MCF 10A (cell line): ENCODE results near the gene ROBO2. TPM values are rescaled to one million over a fixed set of nuclear protein-coding genes. Genes with fewer than 3 reads are reported as not detected.

Experiments
- BruUV-seq: library from RNA; stranded (reverse); fragments of 400-500 nt; replicated peaks from 2 replicates; lab custom pipeline; 2021; lab: Mats Ljungman, UMichigan
- CTCF ChIA-PET: fragments of 300-600 bp; sonication (Branson Sonifier 250); formaldehyde crosslinking; extraction: SDS; loops from one replicate; lab custom pipeline; 2021; ENCODE audit warnings: antibody characterized with exemption, inconsistent platforms; lab: Yijun Ruan, JAX
- POLR2A ChIA-PET: fragments of 300-600, 350-650 bp; sonication (Branson Sonifier 250); formaldehyde crosslinking; extraction: SDS; loops from one replicate; lab custom pipeline; 2020; ENCODE audit warnings: antibody characterized with exemption, inconsistent platforms; lab: Yijun Ruan, JAX
- DNase-seq: peaks from one replicate; pipeline ENCODE4 v3.0.0-alpha.2; 2018; ENCODE audit not compliant: unreplicated experiment
- H3K27ac Mint-ChIP-seq: one replicate; pipeline ENCODE4 v1.8.0; 2022; ENCODE audit warnings: mild to moderate bottlenecking, low read depth, mixed read lengths; ENCODE audit not compliant: unreplicated experiment
- H3K27me3 Mint-ChIP-seq: one replicate; pipeline ENCODE4 v1.8.0; 2022; ENCODE audit warnings: mixed read lengths; ENCODE audit not compliant: insufficient read depth, unreplicated experiment
- H3K36me3 Mint-ChIP-seq: one replicate; pipeline ENCODE4 v1.8.0; 2022; ENCODE audit warnings: mild to moderate bottlenecking, moderate library complexity, mixed read lengths; ENCODE audit not compliant: insufficient read depth, unreplicated experiment
- H3K4me1 Mint-ChIP-seq: one replicate; pipeline ENCODE4 v1.8.0; 2022; ENCODE audit warnings: mixed read lengths; ENCODE audit not compliant: insufficient read depth, unreplicated experiment
- H3K4me3 Mint-ChIP-seq: one replicate; pipeline ENCODE4 v1.8.0; 2022; ENCODE audit warnings: mild to moderate bottlenecking, moderate library complexity, mixed read lengths; ENCODE audit not compliant: unreplicated experiment
- H3K9me3 Mint-ChIP-seq: one replicate; pipeline ENCODE4 v1.8.0; 2022; ENCODE audit warnings: mixed read lengths; ENCODE audit not compliant: unreplicated experiment
- intact Hi-C: fragments of 100-400 bp; cut with micrococcal nuclease; formaldehyde crosslinking; loops from 2 replicates; pipeline ENCODE4 v1.14.1; 2022
- total RNA-seq: library from RNA; stranded (reverse); gene quantifications from 2 replicates; pipeline ENCODE4 v1.2.3, GENCODE V29; 2022
- TF ChIP-seq, protein P1 (sequence below): fragments of 200-600 bp; IDR thresholded peaks from one replicate; pipeline ENCODE4 v1.8.0; 2022; ENCODE audit warnings: antibody characterized with exemption, mild to moderate bottlenecking; ENCODE audit not compliant: unreplicated experiment

ROBO2 gene
- total RNA-seq, 1 experiment from 2014 or later: not detected

DNA sequence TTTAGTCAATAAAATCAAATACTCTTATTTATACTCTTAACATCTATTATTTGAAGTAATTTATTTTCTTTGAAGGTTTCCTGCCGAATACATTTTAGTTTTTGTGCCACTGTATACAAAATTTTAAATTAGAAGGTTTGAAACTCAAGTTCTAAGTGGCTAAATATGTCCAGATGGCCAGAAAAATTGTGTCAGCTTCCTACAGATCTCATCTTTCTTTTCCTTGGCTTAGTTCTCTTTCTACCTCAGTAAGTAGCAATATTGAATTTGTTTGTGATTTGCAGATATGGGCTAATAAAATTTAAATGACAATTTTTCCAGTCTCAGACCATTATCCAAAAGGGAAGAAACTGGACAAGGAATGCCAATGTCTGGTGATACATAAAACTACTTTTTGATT, 452.1 kb downstream of the ROBO2 start:
- Mint-ChIP-seq H3K4me3 (no peak overlapping the region), H3K9me3 (peaks cover 7% of the 10 kb centered on the region), H3K27ac (no peak overlapping the region), H3K27me3 (no peaks in the 10 kb centered on the region), H3K36me3 (no peaks in the 10 kb centered on the region), H3K4me1 (no peaks in the 10 kb centered on the region)
- DNase-seq: no peak
- BruUV-seq: no TSS peak
- intact Hi-C loops: no loop called here
- ChIA-PET POLR2A (no interaction called here), CTCF (no interaction called here)
- TF ChIP-seq, protein P1, sequence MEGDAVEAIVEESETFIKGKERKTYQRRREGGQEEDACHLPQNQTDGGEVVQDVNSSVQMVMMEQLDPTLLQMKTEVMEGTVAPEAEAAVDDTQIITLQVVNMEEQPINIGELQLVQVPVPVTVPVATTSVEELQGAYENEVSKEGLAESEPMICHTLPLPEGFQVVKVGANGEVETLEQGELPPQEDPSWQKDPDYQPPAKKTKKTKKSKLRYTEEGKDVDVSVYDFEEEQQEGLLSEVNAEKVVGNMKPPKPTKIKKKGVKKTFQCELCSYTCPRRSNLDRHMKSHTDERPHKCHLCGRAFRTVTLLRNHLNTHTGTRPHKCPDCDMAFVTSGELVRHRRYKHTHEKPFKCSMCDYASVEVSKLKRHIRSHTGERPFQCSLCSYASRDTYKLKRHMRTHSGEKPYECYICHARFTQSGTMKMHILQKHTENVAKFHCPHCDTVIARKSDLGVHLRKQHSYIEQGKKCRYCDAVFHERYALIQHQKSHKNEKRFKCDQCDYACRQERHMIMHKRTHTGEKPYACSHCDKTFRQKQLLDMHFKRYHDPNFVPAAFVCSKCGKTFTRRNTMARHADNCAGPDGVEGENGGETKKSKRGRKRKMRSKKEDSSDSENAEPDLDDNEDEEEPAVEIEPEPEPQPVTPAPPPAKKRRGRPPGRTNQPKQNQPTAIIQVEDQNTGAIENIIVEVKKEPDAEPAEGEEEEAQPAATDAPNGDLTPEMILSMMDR: no peak

DNA sequence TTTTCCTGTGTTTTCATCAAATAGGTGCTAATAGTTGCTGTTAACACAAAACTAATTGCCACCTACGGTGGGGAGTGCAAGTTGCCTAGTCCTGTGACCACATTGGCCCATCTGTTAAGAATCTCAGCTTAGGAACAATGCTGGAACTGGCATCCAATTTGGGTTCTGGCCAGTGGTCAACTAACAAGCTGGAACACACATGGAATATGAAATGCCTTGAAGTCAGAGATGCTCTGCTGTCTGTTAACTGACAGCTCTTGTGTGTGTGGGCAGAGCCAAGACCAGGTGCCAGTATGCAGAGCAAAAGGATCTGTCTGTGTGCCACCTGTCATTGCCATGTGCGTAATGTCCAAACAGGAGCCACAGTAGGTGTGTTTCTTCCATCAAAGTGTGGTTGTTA, 460.8 kb downstream of the ROBO2 start:
- H3K27me3 Mint-ChIP-seq: no peaks in the 10 kb centered on the region
- no peak overlapping the region for H3K27ac Mint-ChIP-seq
- H3K36me3 Mint-ChIP-seq: no peaks in the 10 kb centered on the region
- no peak for DNase-seq
- BruUV-seq: no TSS peak
- TF ChIP-seq, protein P1: no peak
- H3K4me1 Mint-ChIP-seq: no peaks in the 10 kb centered on the region
- H3K9me3 Mint-ChIP-seq: no peaks in the 10 kb centered on the region
- ChIA-PET CTCF (no interaction called here), POLR2A (no interaction called here)
- no peak overlapping the region for H3K4me3 Mint-ChIP-seq
- intact Hi-C loops: no loop called here

DNA sequence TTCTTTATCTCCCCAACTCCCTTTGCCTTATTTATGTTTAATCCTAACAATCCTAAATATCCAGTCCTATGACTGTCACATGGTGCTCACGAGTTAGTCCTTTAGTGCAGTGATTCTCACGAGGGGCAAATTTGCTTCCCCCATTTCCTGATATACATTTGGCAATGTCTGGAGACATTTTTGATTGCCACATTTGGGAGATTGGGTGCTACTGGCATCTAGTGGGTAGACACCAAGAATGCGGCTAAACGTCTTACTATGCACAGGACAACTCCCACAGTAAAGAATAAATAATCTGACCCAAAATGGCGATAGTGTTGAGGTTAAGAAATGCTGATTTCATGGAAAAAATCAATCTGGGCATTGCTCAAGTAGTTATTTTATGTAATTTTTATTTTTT, 466.5 kb downstream of the ROBO2 start:
- Mint-ChIP-seq H3K4me1 (no peaks in the 10 kb centered on the region), H3K36me3 (no peaks in the 10 kb centered on the region), H3K9me3 (no peaks in the 10 kb centered on the region), H3K4me3 (no peak overlapping the region), H3K27ac (no peak overlapping the region), H3K27me3 (no peaks in the 10 kb centered on the region)
- BruUV-seq: no TSS peak
- CTCF ChIA-PET: interaction anchor here (0.9 to 1.4 kb wide), 2 partner anchors 151 to 158 kb away, joined by 3 to 6 read pairs; no protein-coding TSS in a partner anchor
- TF ChIP-seq, protein P1: no peak
- intact Hi-C loops: no loop called here
- no peak for DNase-seq
- POLR2A ChIA-PET: no interaction called here

DNA sequence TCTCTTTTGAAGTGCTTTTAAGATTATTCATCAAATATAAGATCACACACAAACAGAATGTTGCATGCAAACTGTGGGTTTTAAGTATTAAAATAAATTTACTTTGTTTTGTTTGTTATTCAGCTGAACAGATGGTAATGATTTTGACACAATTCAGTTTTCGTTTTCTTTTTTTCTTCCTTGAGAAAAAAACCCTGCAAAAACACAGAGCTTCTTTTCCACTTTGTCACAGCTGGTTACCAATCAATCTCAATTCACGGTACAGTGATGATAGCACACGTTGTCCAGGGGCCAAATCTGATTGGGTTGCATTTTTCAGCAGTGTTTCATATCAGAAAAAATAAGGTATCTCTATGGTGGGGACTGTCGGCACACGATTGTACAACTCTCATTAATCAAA, 473.6 kb downstream of the ROBO2 start:
- H3K4me3 Mint-ChIP-seq: no peak overlapping the region
- no peaks in the 10 kb centered on the region for H3K9me3 Mint-ChIP-seq
- no peaks in the 10 kb centered on the region for H3K27me3 Mint-ChIP-seq
- no peaks in the 10 kb centered on the region for H3K4me1 Mint-ChIP-seq
- TF ChIP-seq, protein P1: no peak
- H3K36me3 Mint-ChIP-seq: no peaks in the 10 kb centered on the region
- DNase-seq: no peak
- H3K27ac Mint-ChIP-seq: no peak overlapping the region
- BruUV-seq: no TSS peak
- intact Hi-C loops: no loop called here
- ChIA-PET CTCF (interaction anchor here (0.6 to 1.0 kb wide), 2 partner anchors 68 to 164 kb away, joined by 5 read pairs; no protein-coding TSS in a partner anchor), POLR2A (no interaction called here)
